Activated naive CD4-positive, alpha-beta T cell treated with anti-CD3 and anti-CD28 coated beads for 36 hours (primary cell): ENCODE data around the gene PLEKHD1. TPM values are rescaled to one million over a fixed set of nuclear protein-coding genes. Genes with fewer than 3 reads are reported as not detected.

Experiments used
- CTCF ChIA-PET: fragments of 350-600 bp; sonication (Branson Sonifier 250); formaldehyde crosslinking; loops from one replicate; lab custom pipeline; 2021; ENCODE audit warnings: antibody characterized with exemption; lab: Charles Lee
- DNase-seq: peaks from one replicate; pipeline ENCODE4 v3.0.0-alpha.2; 2020
- H3K27ac Mint-ChIP-seq: one replicate; pipeline ENCODE4 v1.8.0; 2021; ENCODE audit warnings: mild to moderate bottlenecking, mixed read lengths
- H3K27me3 Mint-ChIP-seq: one replicate; pipeline ENCODE4 v1.8.0; 2021; ENCODE audit warnings: low read depth, mixed read lengths
- H3K36me3 Mint-ChIP-seq: one replicate; pipeline ENCODE4 v1.8.0; 2021; ENCODE audit warnings: low read depth, mixed read lengths
- H3K4me1 Mint-ChIP-seq: one replicate; pipeline ENCODE4 v1.8.0; 2021; ENCODE audit warnings: low read depth, mixed read lengths
- H3K4me3 Mint-ChIP-seq: one replicate; pipeline ENCODE4 v1.8.0; 2021; ENCODE audit warnings: mild to moderate bottlenecking, moderate library complexity, mixed read lengths
- H3K9me3 Mint-ChIP-seq: one replicate; pipeline ENCODE4 v1.8.0; 2021; ENCODE audit warnings: mixed read lengths
- intact Hi-C: fragments of 100-400 bp; cut with micrococcal nuclease; formaldehyde crosslinking; loops from one replicate; pipeline ENCODE4 v1.15.1; 2023
- total RNA-seq, 2 experiments: library from RNA; stranded (reverse); gene quantifications; one replicate each; pipeline ENCODE4 v1.2.3, GENCODE V29; 2021

Gene PLEKHD1
- not detected for total RNA-seq

GRCh38 chr14:69484444-69485314, at the start of gene PLEKHD1:
PLEKHD1 (plus strand) TSS chr14:69484728; CDS start chr14:69484966, 238 bp downstream.
- DNase-seq, result no peak

GRCh38 chr14:69439521-69440270, 44.8 kb upstream of the PLEKHD1 start:
- H3K27ac Mint-ChIP-seq, result no peak overlapping the region
- H3K4me3 Mint-ChIP-seq, result no peak overlapping the region
- no peaks in the 10 kb centered on the region for H3K27me3 Mint-ChIP-seq
- no peaks in the 10 kb centered on the region for H3K9me3 Mint-ChIP-seq
- intact Hi-C loops, result no loop called here
- H3K36me3 Mint-ChIP-seq, result peaks cover 19% of the 10 kb centered on the region
- H3K4me1 Mint-ChIP-seq, result peaks cover 18% of the 10 kb centered on the region
- CTCF ChIA-PET, result no interaction called here
- DNase-seq, result no peak

More at GRCh38 chr14:69484444-69485314, at the start of gene PLEKHD1:
- intact Hi-C loops, result no loop called here
- H3K36me3 Mint-ChIP-seq, result no peaks in the 10 kb centered on the region
- H3K9me3 Mint-ChIP-seq, result no peaks in the 10 kb centered on the region
- H3K4me3 Mint-ChIP-seq, result no peak within 1 kb of the TSS
- CTCF ChIA-PET, result no interaction called here
- no peak within 1 kb of the TSS for H3K27ac Mint-ChIP-seq
- peaks cover 33% of the 10 kb centered on the region for H3K27me3 Mint-ChIP-seq
- H3K4me1 Mint-ChIP-seq, result peaks cover 2% of the 10 kb centered on the region

GRCh38 chr14:69441948-69442347, 42.6 kb upstream of the PLEKHD1 start:
- Mint-ChIP-seq H3K36me3 (peaks cover 31% of the 10 kb centered on the region), H3K27ac (peak overlapping the region; percentile 54), H3K27me3 (no peaks in the 10 kb centered on the region), H3K4me1 (peaks cover 18% of the 10 kb centered on the region), H3K4me3 (peak overlapping the region; percentile 74), H3K9me3 (no peaks in the 10 kb centered on the region)
- intact Hi-C loops, result loop anchor here (2.0 kb wide), 1 partner anchor 43 kb away; the partner anchor contains the start of genes ERH and SLC39A9
- peak; percentile 26 for DNase-seq
- CTCF ChIA-PET, result no interaction called here

- Mint-ChIP-seq H3K4me3 (peak overlapping the region; percentile 69), H3K27ac (peak overlapping the region; percentile 56), H3K4me1 (peaks cover 18% of the 10 kb centered on the region), H3K36me3 (peaks cover 33% of the 10 kb centered on the region), H3K9me3 (no peaks in the 10 kb centered on the region), H3K27me3 (no peaks in the 10 kb centered on the region)
- no peak for DNase-seq
- CTCF ChIA-PET, result interaction anchor here (0.6 kb wide), 1 partner anchor 315 kb away, joined by 4 read pairs; no protein-coding TSS in a partner anchor
- intact Hi-C loops, result loop anchor here (2.0 kb wide), 1 partner anchor 45 kb away; the partner anchor contains the start of genes ERH and SLC39A9
Observed at GRCh38 chr14:69443296-69443805, 41.2 kb upstream of the PLEKHD1 start.

- Mint-ChIP-seq H3K27me3 (no peaks in the 10 kb centered on the region), H3K4me1 (peaks cover 2% of the 10 kb centered on the region), H3K36me3 (peaks cover 18% of the 10 kb centered on the region), H3K4me3 (no peak overlapping the region), H3K9me3 (no peaks in the 10 kb centered on the region), H3K27ac (no peak overlapping the region)
- CTCF ChIA-PET, result interaction anchor here (0.6 kb wide), 1 partner anchor 132 kb away, joined by 3 read pairs; no protein-coding TSS in a partner anchor
- intact Hi-C loops, result no loop called here
- DNase-seq, result no peak
Observed at GRCh38 chr14:69449216-69449615, 35.3 kb upstream of the PLEKHD1 start.

GRCh38 chr14:69451941-69452340, 32.6 kb upstream of the PLEKHD1 start:
- Mint-ChIP-seq H3K4me3 (no peak overlapping the region), H3K27me3 (no peaks in the 10 kb centered on the region), H3K36me3 (peaks cover 5% of the 10 kb centered on the region), H3K4me1 (peaks cover 2% of the 10 kb centered on the region), H3K27ac (no peak overlapping the region), H3K9me3 (no peaks in the 10 kb centered on the region)
- intact Hi-C loops, result no loop called here
- DNase-seq, result no peak
- CTCF ChIA-PET, result interaction anchor here (0.7 kb wide), 1 partner anchor 8 kb away, joined by 3 read pairs; no protein-coding TSS in a partner anchor

- H3K36me3 Mint-ChIP-seq, result peaks cover 15% of the 10 kb centered on the region
- CTCF ChIA-PET, result interaction anchor here (0.8 to 3.9 kb wide), 9 partner anchors 53 to 329 kb away, joined by 3 to 39 read pairs (median 4); partner anchors contain the start of genes ERH and SLC39A9
- no peak overlapping the region for H3K4me3 Mint-ChIP-seq
- no peak overlapping the region for H3K27ac Mint-ChIP-seq
- H3K9me3 Mint-ChIP-seq, result no peaks in the 10 kb centered on the region
- no peaks in the 10 kb centered on the region for H3K27me3 Mint-ChIP-seq
- no peak for DNase-seq
- no peaks in the 10 kb centered on the region for H3K4me1 Mint-ChIP-seq
- intact Hi-C loops, result no loop called here
Observed at GRCh38 chr14:69458350-69458749, 26.2 kb upstream of the PLEKHD1 start.

- no peak overlapping the region for H3K27ac Mint-ChIP-seq
- no peak overlapping the region for H3K4me3 Mint-ChIP-seq
- no peak for DNase-seq
- H3K27me3 Mint-ChIP-seq, result no peaks in the 10 kb centered on the region
- intact Hi-C loops, result no loop called here
- CTCF ChIA-PET, result interaction anchor here (0.7 to 3.9 kb wide), 18 partner anchors 16 to 330 kb away, joined by 3 to 39 read pairs (median 4); partner anchors contain the start of genes ERH, GALNT16 and SLC39A9
- H3K4me1 Mint-ChIP-seq, result no peaks in the 10 kb centered on the region
- no peaks in the 10 kb centered on the region for H3K9me3 Mint-ChIP-seq
- peaks cover 15% of the 10 kb centered on the region for H3K36me3 Mint-ChIP-seq
Observed at GRCh38 chr14:69459122-69459521, 25.4 kb upstream of the PLEKHD1 start.

- H3K4me3 Mint-ChIP-seq, result no peak overlapping the region
- no peaks in the 10 kb centered on the region for H3K9me3 Mint-ChIP-seq
- peak; percentile 80 for DNase-seq
- intact Hi-C loops, result loop anchor here (1.0 kb wide), 3 partner anchors 199 to 331 kb away; no protein-coding TSS in a partner anchor
- H3K36me3 Mint-ChIP-seq, result peaks cover 15% of the 10 kb centered on the region
- CTCF ChIA-PET, result interaction anchor here (0.7 to 3.9 kb wide), 19 partner anchors 9 to 590 kb away, joined by 3 to 39 read pairs (median 4); partner anchors contain the start of genes ERH, GALNT16 and SLC39A9
- no peak overlapping the region for H3K27ac Mint-ChIP-seq
- H3K4me1 Mint-ChIP-seq, result no peaks in the 10 kb centered on the region
- no peaks in the 10 kb centered on the region for H3K27me3 Mint-ChIP-seq
Observed at GRCh38 chr14:69460093-69460701, 24.3 kb upstream of the PLEKHD1 start.

- intact Hi-C loops, result no loop called here
- CTCF ChIA-PET, result interaction anchor here (0.6 to 2.4 kb wide), 3 partner anchors 10 to 222 kb away, joined by 3 to 6 read pairs (median 3); partner anchors contain the start of gene GALNT16
- Mint-ChIP-seq H3K4me3 (no peak overlapping the region), H3K27me3 (no peaks in the 10 kb centered on the region), H3K27ac (no peak overlapping the region), H3K36me3 (peaks cover 7% of the 10 kb centered on the region), H3K9me3 (no peaks in the 10 kb centered on the region), H3K4me1 (no peaks in the 10 kb centered on the region)
- DNase-seq, result no peak
Observed at GRCh38 chr14:69464379-69464778, 20.1 kb upstream of the PLEKHD1 start.

- no peak for DNase-seq
- Mint-ChIP-seq H3K36me3 (peaks cover 7% of the 10 kb centered on the region), H3K9me3 (no peaks in the 10 kb centered on the region), H3K27ac (no peak overlapping the region), H3K4me3 (no peak overlapping the region), H3K4me1 (no peaks in the 10 kb centered on the region), H3K27me3 (no peaks in the 10 kb centered on the region)
- intact Hi-C loops, result no loop called here
- CTCF ChIA-PET, result interaction anchor here (0.8 to 2.4 kb wide), 2 partner anchors 10 to 222 kb away, joined by 3 to 6 read pairs; no protein-coding TSS in a partner anchor
Observed at GRCh38 chr14:69464829-69465228, 19.7 kb upstream of the PLEKHD1 start.
